GM12873 (cell line): ENCODE measurements around the gene MGAT4B.

Source experiments
- CTCF ChIP-seq: IDR thresholded peaks from 2 replicates; pipeline ENCODE4 v1.5.1; 2012; ENCODE audit warnings: low read depth, mild to moderate bottlenecking, moderate library complexity, low read length, control low read depth; ENCODE audit not compliant: insufficient read depth; ENCODE audit errors: missing control alignments

MGAT4B gene

GRCh38 chr5:179777456-179777855, 29.2 kb downstream of the MGAT4B start:
- TF ChIP-seq CTCF = no peak

GRCh38 chr5:179776411-179776938, 30.2 kb downstream of the MGAT4B start:
- TF ChIP-seq CTCF = no peak

- no peak for TF ChIP-seq CTCF
Observed at GRCh38 chr5:179774442-179774841, 32.2 kb downstream of the MGAT4B start.

- TF ChIP-seq CTCF = no peak
Observed at GRCh38 chr5:179773686-179774040, 33.0 kb downstream of the MGAT4B start.

GRCh38 chr5:179772351-179772750, 34.3 kb downstream of the MGAT4B start:
- no peak for TF ChIP-seq CTCF

- no peak for TF ChIP-seq CTCF
Observed at GRCh38 chr5:179771311-179771895, 35.3 kb downstream of the MGAT4B start.

GRCh38 chr5:179769796-179770195, 36.9 kb downstream of the MGAT4B start:
- no peak for TF ChIP-seq CTCF
